ENCODE measurements around the gene ADAMTS18. TPM values are rescaled to one million over a fixed set of nuclear protein-coding genes. Genes with fewer than 3 reads are reported as not detected.
A peak's percentile ranks its signal among the peaks of the same experiment; 100 is the strongest.

The ADAMTS18 gene
- total and polyA plus RNA-seq, 2 donors (not counting 1 experiment from before 2014, with no cell fraction given) = not detected

DNA sequence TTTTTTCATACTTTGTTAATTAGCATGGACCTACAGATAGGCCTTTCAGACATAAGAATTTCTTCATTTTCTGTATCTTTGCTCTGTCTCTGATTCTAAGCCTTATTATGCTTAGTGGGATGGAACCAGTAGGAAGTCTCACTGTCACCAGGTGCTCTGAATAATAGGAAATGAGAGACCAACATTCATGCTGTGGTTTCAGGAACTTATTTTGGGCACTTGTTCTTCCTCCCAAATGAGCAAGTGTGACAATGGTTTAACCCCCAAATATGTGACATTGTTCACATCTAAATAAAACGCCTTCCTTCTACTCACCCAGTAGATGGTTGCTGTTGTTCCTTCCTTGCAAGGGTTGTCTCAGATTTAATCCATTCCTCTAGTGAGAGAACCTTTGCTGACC lies 135.4 kb downstream of the ADAMTS18 start:
- Histone ChIP-seq H3K27me3 (ENCODE audit: control insufficient read depth, insufficient read depth, low read length) (no peaks in the 10 kb centered on the region), H3K36me3 (ENCODE audit: control insufficient read depth, insufficient read depth, low read length) (no peaks in the 10 kb centered on the region), H4K20me1 (ENCODE audit: control insufficient read depth, extremely low read depth, insufficient read depth, low read length) (no peaks in the 10 kb centered on the region), H3K9ac (ENCODE audit: insufficient read depth, low read length) (no peak overlapping the region), H3K9me3 (ENCODE audit: control insufficient read depth, insufficient read depth, low read depth, low read length) (no peaks in the 10 kb centered on the region), H3K4me1 (ENCODE audit: control insufficient read depth, extremely low read depth, insufficient read depth, low read length) (peaks cover 6% of the 10 kb centered on the region), H3K4me2 (ENCODE audit: extremely low read depth, insufficient read depth, low read length) (no peak overlapping the region), H2AFZ (ENCODE audit: low read length) (no peak overlapping the region), H3K79me2 (ENCODE audit: control insufficient read depth, insufficient read depth, low read length) (no peaks in the 10 kb centered on the region), H3K27ac (ENCODE audit: insufficient read depth, low read length) (no peak overlapping the region), H3K4me3 (replicated peaks in 1 of 4; ENCODE audit: control extremely low read depth in 1 of 4, insufficient read depth in 1 of 4, low read depth in 3 of 4, low read length in 4 of 4) (no peak overlapping the region)
- peak in 1 of 2 donors; percentile 6 for DNase-seq (ENCODE audit: low read depth in 2 of 2)
- no peak for TF ChIP-seq EZH2 (IDR thresholded peaks at IDR 0.05; ENCODE audit: low read length, missing control alignments)
- TF ChIP-seq, protein P1, sequence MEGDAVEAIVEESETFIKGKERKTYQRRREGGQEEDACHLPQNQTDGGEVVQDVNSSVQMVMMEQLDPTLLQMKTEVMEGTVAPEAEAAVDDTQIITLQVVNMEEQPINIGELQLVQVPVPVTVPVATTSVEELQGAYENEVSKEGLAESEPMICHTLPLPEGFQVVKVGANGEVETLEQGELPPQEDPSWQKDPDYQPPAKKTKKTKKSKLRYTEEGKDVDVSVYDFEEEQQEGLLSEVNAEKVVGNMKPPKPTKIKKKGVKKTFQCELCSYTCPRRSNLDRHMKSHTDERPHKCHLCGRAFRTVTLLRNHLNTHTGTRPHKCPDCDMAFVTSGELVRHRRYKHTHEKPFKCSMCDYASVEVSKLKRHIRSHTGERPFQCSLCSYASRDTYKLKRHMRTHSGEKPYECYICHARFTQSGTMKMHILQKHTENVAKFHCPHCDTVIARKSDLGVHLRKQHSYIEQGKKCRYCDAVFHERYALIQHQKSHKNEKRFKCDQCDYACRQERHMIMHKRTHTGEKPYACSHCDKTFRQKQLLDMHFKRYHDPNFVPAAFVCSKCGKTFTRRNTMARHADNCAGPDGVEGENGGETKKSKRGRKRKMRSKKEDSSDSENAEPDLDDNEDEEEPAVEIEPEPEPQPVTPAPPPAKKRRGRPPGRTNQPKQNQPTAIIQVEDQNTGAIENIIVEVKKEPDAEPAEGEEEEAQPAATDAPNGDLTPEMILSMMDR (conservative IDR thresholded peaks at IDR 0.05 in 1 of 2, IDR thresholded peaks at IDR 0.05 in 1 of 2; ENCODE audit: low read depth in 1 of 2, low read length in 2 of 2) = no peak

DNA sequence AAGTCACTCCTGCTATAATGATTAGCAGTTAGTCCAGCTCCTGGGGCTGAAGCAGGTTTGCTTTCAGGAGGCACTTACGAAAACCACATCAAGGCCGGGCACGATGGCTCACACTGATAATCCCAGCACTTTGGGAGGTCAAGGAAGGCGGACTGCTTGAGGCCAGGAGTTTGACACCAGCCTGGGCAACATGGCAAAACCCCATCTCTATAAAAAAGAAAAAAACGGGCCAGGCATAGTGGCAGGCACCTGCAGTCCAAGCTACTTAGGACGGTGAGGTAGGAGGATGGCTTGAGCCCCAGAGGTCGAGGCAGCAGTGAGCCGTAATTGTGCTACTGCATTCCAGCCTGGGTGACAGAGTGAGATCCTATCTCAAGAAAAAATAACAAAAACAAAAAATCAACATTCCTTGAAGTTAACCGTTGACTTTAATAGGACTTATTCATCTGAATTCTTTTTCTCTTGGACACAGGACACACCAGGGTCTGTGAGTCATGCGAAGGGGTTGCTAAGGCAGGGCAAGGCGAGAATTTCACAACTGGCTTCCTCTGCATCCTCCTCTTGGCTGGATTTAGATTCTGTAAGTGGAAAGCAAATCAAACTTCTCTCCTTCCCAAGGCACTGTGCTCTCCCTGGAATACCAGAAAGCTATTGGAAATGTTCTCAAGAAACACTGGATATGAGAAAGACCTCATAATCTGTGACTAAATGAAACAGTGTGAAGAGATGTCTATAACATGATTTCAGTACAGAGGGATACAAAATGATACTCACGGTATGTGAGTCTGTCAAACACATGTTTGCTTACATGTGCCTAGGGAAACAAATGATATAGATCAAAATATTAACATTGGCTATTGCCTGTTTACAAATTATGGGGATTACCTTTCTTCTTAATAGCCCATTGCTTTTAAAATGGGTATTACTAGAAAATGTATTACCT lies 136.1 kb downstream of the ADAMTS18 start:
- Histone ChIP-seq H3K36me3 (ENCODE audit: control insufficient read depth, insufficient read depth, low read length) (no peaks in the 10 kb centered on the region), H3K79me2 (ENCODE audit: control insufficient read depth, insufficient read depth, low read length) (no peaks in the 10 kb centered on the region), H3K9me3 (ENCODE audit: control insufficient read depth, insufficient read depth, low read depth, low read length) (no peaks in the 10 kb centered on the region), H2AFZ (ENCODE audit: low read length) (no peak overlapping the region), H3K4me1 (ENCODE audit: control insufficient read depth, extremely low read depth, insufficient read depth, low read length) (peaks cover 6% of the 10 kb centered on the region), H3K9ac (ENCODE audit: insufficient read depth, low read length) (no peak overlapping the region), H3K27me3 (ENCODE audit: control insufficient read depth, insufficient read depth, low read length) (no peaks in the 10 kb centered on the region), H3K4me3 (replicated peaks in 1 of 4; ENCODE audit: control extremely low read depth in 1 of 4, insufficient read depth in 1 of 4, low read depth in 3 of 4, low read length in 4 of 4) (no peak overlapping the region), H4K20me1 (ENCODE audit: control insufficient read depth, extremely low read depth, insufficient read depth, low read length) (no peaks in the 10 kb centered on the region), H3K4me2 (ENCODE audit: extremely low read depth, insufficient read depth, low read length) (peak overlapping the region; percentile 59), H3K27ac (ENCODE audit: insufficient read depth, low read length) (no peak overlapping the region)
- DNase-seq (ENCODE audit: low read depth in 2 of 2) = peak; percentile 93 to 98
- no peak for TF ChIP-seq EZH2 (IDR thresholded peaks at IDR 0.05; ENCODE audit: low read length, missing control alignments)

DNA sequence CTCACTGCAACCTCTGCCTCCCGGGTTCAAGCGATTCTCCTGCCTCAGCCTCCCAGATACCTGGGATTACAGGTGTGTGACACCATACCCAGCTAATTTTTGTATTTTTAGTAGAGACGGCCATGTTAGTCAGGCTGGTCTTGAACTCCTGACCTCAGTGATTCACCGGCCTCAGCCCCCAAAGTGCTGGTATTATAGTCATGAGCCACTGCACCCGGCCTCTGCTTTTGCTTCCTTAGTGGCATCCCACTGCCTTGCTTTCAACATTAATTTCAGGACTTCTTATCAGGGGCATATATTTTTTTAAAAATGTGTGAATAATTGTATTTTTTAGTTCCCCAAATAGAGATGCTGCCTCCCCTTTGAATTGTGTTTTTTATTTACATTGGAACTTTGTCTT lies 136.8 kb downstream of the ADAMTS18 start:
- no peak overlapping the region for H2AFZ ChIP-seq (ENCODE audit: low read length)
- no peak overlapping the region for H3K4me3 ChIP-seq (replicated peaks in 1 of 4; ENCODE audit: control extremely low read depth in 1 of 4, insufficient read depth in 1 of 4, low read depth in 3 of 4, low read length in 4 of 4)
- no peaks in the 10 kb centered on the region for H3K79me2 ChIP-seq (ENCODE audit: control insufficient read depth, insufficient read depth, low read length)
- TF ChIP-seq, protein P1 (conservative IDR thresholded peaks at IDR 0.05 in 1 of 2, IDR thresholded peaks at IDR 0.05 in 1 of 2; ENCODE audit: low read depth in 1 of 2, low read length in 2 of 2) = no peak
- no peak for TF ChIP-seq EZH2 (IDR thresholded peaks at IDR 0.05; ENCODE audit: low read length, missing control alignments)
- peaks cover 6% of the 10 kb centered on the region for H3K4me1 ChIP-seq (ENCODE audit: control insufficient read depth, extremely low read depth, insufficient read depth, low read length)
- no peak overlapping the region for H3K9ac ChIP-seq (ENCODE audit: insufficient read depth, low read length)
- no peaks in the 10 kb centered on the region for H3K27me3 ChIP-seq (ENCODE audit: control insufficient read depth, insufficient read depth, low read length)
- no peaks in the 10 kb centered on the region for H4K20me1 ChIP-seq (ENCODE audit: control insufficient read depth, extremely low read depth, insufficient read depth, low read length)
- no peak overlapping the region for H3K4me2 ChIP-seq (ENCODE audit: extremely low read depth, insufficient read depth, low read length)
- peak in 1 of 2 donors; percentile 70 for DNase-seq (ENCODE audit: low read depth in 2 of 2)
- H3K36me3 ChIP-seq (ENCODE audit: control insufficient read depth, insufficient read depth, low read length) = no peaks in the 10 kb centered on the region
- no peaks in the 10 kb centered on the region for H3K9me3 ChIP-seq (ENCODE audit: control insufficient read depth, insufficient read depth, low read depth, low read length)
- no peak overlapping the region for H3K27ac ChIP-seq (ENCODE audit: insufficient read depth, low read length)
